Mucosa of descending colon (tissue), 3 donors: ENCODE results near the gene THSD7A. TPM values are rescaled to one million over a fixed set of nuclear protein-coding genes. Genes with fewer than 3 reads are reported as not detected.

Experiments
- ATAC-seq: fragments of 200-7000 bp; cut with Tn5 transposase; one replicate; pipeline ENCODE4 v1.9.1; 2020; ENCODE audit warnings: mild to moderate bottlenecking, moderate library complexity
- DNase-seq, 3 donors: peaks; one replicate each; pipeline ENCODE4 v3.0.0-alpha.2; 2020
- H3K36me3 ChIP-seq: fragments of 200-600 bp; one replicate; pipeline ENCODE4 v1.8.0; 2021; ENCODE audit warnings: low read depth, mild to moderate bottlenecking
- H3K4me1 ChIP-seq: fragments of 200-600 bp; one replicate; pipeline ENCODE4 v1.8.0; 2021; ENCODE audit warnings: low read depth, mild to moderate bottlenecking
- H3K4me3 ChIP-seq: fragments of 200-600 bp; one replicate; pipeline ENCODE4 v1.8.0; 2021; ENCODE audit warnings: mild to moderate bottlenecking
- H3K9me3 ChIP-seq: fragments of 200-600 bp; one replicate; pipeline ENCODE4 v1.8.0; 2021; ENCODE audit warnings: mild to moderate bottlenecking
- CTCF ChIP-seq: fragments of 200-600 bp; IDR thresholded peaks from one replicate; pipeline ENCODE4 v1.8.0; 2022; ENCODE audit warnings: antibody characterized with exemption, mild to moderate bottlenecking
- intact Hi-C, 2 donors: fragments of 100-400 bp; cut with DNase I in 1 of 2; cut with micrococcal nuclease in 1 of 2; formaldehyde crosslinking; loops; one replicate each; pipeline versions ENCODE4 v1.11.0 to v1.11.1; 2022; cut with DNase I, micrococcal nuclease
- total RNA-seq, 3 donors: library from RNA; stranded (reverse); fragmentation: NEBNext Ultra II Directional in 2 of 3; extraction: Animal tissue kit (Norgen Biotek cat#: 25700) in 2 of 3; gene quantifications; one replicate each; pipeline versions ENCODE4 v1.2.1 to v1.2.4, GENCODE V29; 2021 to 2023
- donor health status: DM: no; HTN: no; CAD: no; lungs with moderate emphysema.
- donor health status: DM: no; HTN: no; CAD: no.
- donor health status: DM: no; HTN: yes; CAD: no.

The THSD7A gene
- total RNA-seq, 3 donors from 2014 or later = 1.0 to 5.4 (median 3.4) TPM

GRCh38 chr7:11795231-11795630 is 36.8 kb downstream of the THSD7A start:
- Histone ChIP-seq H3K36me3 (no peaks in the 10 kb centered on the region), H3K4me3 (no peak overlapping the region), H3K9me3 (no peaks in the 10 kb centered on the region), H3K4me1 (no peaks in the 10 kb centered on the region)
- TF ChIP-seq CTCF = no peak
- intact Hi-C loops = no loop called here
- ATAC-seq (no peak), DNase-seq (no peak)

- intact Hi-C loops = no loop called here
Observed at GRCh38 chr7:11792166-11792565, 39.8 kb downstream of the THSD7A start.

GRCh38 chr7:11788568-11788967 is 43.4 kb downstream of the THSD7A start:
- intact Hi-C loops = no loop called here
- ATAC-seq (no peak), DNase-seq (no peak)
- Histone ChIP-seq H3K4me1 (no peaks in the 10 kb centered on the region), H3K36me3 (no peaks in the 10 kb centered on the region), H3K9me3 (no peaks in the 10 kb centered on the region), H3K4me3 (no peak overlapping the region)
- TF ChIP-seq CTCF = no peak

More at GRCh38 chr7:11792166-11792565, 39.8 kb downstream of the THSD7A start:
- Histone ChIP-seq H3K4me1 (no peaks in the 10 kb centered on the region), H3K36me3 (no peaks in the 10 kb centered on the region), H3K4me3 (no peak overlapping the region), H3K9me3 (no peaks in the 10 kb centered on the region)
- ATAC-seq (no peak), DNase-seq (no peak)
- no peak for TF ChIP-seq CTCF

GRCh38 chr7:11787534-11787933 is 44.5 kb downstream of the THSD7A start:
- H3K4me1 ChIP-seq = no peaks in the 10 kb centered on the region
- H3K4me3 ChIP-seq = no peak overlapping the region
- ATAC-seq (no peak), DNase-seq (no peak)
- TF ChIP-seq CTCF = no peak
- intact Hi-C loops = no loop called here
- no peaks in the 10 kb centered on the region for H3K9me3 ChIP-seq
- H3K36me3 ChIP-seq = no peaks in the 10 kb centered on the region

- DNase-seq (no peak), ATAC-seq (no peak)
- H3K4me1 ChIP-seq = no peaks in the 10 kb centered on the region
- intact Hi-C loops = no loop called here
- no peak overlapping the region for H3K4me3 ChIP-seq
- no peaks in the 10 kb centered on the region for H3K9me3 ChIP-seq
- H3K36me3 ChIP-seq = no peaks in the 10 kb centered on the region
- TF ChIP-seq CTCF = no peak
Observed at GRCh38 chr7:11786186-11786585, 45.8 kb downstream of the THSD7A start.
